HG03442 (cell line): ENCODE measurements around the gene GASK1A.

Experiments used
- ATAC-seq: cut with Tn5 transposase; IDR thresholded peaks from one replicate; pipeline ENCODE4 v1.9.1; 2021; ENCODE audit warnings: mild to moderate bottlenecking, moderate library complexity; ENCODE audit not compliant: unreplicated experiment

The GASK1A gene

DNA sequence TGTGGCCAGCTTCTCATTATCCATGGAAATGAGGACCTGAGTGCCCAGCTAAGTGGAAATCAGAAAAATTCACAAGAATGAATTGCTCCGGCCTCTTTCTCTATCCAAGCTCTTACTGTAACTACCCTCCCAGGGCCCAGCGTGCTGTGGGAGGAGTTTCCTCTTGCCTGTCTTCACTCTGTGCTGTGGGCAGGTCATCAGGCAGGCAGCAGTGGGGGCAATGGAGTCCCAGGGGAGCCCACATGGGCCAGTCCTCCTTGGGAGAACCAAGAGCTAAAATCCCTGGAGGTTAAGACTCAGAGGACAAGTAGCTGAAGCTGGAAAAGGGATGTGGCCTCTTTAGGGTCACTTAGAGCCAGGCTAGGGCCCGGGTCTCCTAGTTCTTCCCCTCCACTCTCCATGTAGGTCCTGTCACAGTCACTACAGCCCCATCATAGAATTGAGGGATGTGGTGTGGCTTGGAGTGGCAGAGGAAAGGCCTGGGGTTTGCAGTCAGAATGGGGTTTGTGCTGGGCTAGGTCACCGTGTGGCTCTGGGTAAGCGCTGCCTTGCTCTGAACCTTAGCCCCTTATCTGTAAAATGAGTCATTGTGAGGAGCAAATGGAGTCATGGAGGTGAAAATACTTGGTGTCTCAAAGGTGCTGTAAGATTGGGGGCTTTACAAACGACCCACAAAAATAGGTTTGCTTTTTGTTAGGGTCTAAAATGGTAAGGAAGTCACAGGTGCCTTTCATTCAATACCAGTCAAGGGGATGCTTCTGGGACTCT, 3.7 kb downstream of the GASK1A start:
- ATAC-seq = no peak

- ATAC-seq = no peak
Measured at GRCh38 chr3:42983927-42984326, 4.8 kb downstream of the GASK1A start.

GRCh38 chr3:42984701-42985100, 5.6 kb downstream of the GASK1A start:
- no peak for ATAC-seq

DNA sequence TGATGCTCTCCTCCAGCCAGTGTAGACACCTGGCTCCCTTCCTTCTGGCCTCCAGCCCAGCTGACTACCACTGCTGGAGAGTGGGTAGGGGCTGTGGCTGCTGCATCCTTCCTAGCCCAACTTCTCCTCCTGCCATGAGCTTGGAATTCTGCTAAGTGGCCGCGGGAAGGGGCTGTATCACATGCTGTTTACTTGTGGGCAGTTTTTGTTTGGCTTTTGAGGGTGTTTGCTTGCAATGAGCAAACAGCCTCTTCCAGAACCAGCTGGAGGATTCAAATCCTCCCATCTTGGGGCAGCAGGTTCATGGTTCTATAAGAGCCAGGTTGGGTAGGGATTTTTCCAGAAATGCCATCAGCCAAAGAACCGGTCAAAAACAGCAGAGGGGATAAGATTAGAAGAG, 9.0 kb downstream of the GASK1A start:
- no peak for ATAC-seq

DNA sequence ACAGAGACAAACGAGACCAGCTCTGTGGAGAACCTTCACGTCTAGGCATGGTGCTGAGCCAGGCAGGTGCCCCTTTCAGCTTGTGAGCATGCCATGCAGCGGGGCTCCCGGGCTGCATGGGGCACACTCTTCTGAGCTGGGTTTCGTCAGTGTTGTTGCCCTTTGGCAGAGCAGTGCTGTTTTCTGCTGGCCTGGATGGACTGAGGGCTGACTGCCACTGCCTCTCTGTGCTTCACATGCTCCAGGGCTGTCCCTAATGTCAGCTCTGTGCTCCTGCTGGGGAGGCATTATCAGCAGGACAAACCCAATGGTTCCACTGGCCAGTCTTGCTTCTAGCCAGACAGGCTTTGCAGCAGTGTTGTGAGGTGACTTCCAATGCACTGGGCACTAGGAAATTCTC, 9.5 kb downstream of the GASK1A start:
- ATAC-seq = no peak

- ATAC-seq = no peak
Measured at GRCh38 chr3:42991341-42992315, 12.5 kb downstream of the GASK1A start.

DNA sequence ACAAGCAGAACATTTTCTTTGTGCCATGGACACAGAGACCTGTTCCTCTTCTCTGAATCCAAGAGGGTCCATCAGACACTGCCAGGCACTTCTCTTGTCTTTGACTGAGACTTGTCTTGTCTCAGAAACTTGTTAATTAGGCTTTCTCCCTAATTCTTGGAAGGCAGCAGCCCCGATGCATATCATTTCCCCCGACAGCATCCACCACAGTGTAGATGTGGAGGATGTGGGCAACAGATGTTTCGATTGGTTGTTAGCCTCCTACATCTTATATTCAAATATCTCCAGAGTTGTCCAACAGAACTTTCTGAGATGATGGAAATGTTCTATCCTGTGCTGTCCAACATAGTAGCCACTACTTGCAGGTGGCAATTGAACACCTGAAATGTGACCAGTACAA, 15.5 kb downstream of the GASK1A start:
- no peak for ATAC-seq

GRCh38 chr3:42996021-42996420, 16.9 kb downstream of the GASK1A start:
- ATAC-seq = no peak

DNA sequence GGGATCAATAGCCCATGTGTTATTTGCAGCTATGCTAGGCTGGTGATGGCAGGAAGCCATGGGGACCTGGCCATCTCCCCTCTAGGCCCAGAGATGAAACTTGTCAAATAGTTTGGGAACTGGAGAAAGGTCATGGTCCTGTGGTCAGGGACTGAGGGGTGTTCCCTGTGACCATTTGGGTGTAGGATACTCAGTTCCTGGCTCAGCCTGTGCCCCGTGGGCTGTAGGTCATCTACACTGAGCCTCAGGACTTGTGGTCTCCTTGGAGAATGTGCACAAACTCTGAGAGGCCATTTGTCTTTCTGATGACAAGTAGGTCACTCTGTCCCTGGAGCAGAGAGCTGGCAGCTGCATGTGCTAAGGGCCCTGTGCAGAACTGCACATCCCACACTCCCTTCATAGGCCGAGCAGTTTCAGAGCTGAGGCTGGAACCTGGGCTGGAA, 17.5 kb downstream of the GASK1A start:
- ATAC-seq = no peak

DNA sequence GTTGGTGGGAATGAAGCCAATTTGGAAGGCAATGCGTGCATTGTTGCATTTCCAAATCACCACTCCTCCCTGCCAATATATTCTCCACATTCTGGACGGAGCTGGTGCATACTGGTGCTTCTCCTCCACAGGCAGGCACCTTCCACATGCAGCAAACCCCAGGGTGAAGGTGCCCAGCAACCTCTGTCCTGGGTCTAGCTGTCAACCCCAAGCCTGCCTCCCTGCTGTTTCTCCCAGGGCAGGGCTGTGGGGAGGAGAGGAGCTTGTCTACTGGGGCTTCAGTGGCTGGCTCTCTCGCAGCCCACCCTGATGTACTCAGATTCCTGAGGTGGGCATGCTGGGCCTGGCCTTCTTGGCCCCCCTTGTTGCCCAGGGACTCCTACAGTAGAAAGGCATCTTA, 20.1 kb downstream of the GASK1A start:
- no peak for ATAC-seq

GRCh38 chr3:42999632-43000031, 20.5 kb downstream of the GASK1A start:
- no peak for ATAC-seq

GRCh38 chr3:43000387-43000786, 21.3 kb downstream of the GASK1A start:
- ATAC-seq = no peak

DNA sequence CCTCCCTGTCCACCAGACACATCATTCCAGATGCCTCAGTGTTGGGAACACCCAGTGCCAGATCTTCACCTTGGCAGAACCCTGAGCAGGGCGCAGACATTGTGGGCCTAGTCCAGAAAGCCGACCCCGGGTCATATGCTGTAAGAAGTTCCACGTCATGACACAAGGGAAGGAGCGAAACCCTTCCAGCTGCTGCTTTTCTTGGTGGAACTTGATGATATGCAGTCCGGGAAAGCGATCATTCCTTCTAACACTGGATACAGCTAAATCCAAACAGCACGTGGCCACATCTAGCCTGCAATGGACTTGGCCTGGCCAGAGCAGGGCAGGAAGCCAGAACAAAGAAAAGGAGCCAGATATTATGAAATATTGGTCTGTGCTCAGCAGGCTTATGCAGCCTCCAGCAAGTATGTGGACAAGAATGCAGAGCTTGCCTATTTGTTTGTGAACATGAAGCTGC, 22.0 kb downstream of the GASK1A start:
- ATAC-seq = no peak

GRCh38 chr3:43001556-43002121, 22.5 kb downstream of the GASK1A start:
- no peak for ATAC-seq

DNA sequence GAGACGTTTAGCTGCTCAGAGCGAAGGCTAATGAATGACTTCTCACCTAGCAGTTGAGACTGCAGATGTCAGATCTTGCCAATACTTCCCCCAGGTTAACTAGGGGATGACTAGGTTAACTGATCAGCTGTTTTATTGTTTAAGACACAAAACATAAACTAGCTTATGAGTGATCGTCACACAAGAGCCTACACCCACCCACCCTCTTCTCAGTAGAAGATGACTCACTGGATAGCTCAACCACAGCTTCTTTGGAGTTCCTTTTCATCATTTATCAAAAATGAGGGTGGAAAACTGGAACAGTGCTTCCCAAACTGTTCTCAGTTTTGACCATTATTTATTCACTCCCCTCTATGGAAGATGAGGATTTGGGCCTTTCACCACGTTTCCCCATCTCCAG, 25.2 kb downstream of the GASK1A start:
- ATAC-seq = no peak

DNA sequence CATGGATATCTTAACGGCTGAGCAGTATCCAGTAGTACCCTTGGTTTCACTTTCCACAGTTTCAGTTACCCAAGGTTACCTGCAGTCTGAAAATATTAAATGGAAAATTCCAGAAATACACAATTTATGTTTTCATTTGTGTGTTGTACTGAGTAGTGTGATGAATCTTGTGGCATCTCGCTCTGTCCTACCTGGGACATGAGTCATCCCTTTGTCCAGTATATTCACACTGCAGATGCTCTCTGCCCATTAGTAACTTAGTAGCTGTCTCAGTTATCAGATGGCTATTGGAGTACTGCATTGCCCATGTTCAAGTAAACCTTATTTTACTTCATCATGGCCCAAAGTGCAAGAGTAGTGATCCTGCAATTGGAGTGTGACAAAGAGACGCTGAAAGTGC, 26.1 kb downstream of the GASK1A start:
- ATAC-seq = no peak

DNA sequence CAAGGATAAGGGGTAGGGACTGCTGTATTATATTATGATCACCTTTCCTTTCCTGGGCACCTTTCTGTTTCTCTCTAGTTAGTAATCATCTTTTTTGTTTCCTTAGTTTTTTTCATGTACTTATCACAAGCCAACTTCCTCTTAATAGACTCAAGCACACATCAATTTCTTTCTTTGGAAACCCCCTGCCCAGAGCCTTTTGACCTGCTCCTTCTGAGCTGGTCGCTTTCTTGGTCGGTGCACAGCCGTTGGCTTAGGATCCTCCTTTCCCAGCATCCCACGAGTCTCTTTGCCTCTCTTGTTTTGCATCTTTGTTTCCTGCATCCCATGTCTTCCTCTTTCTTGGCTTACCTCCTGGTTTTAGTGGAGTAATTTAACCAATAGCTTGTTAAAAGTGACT, 26.9 kb downstream of the GASK1A start:
- no peak for ATAC-seq

GRCh38 chr3:43006825-43007224, 27.7 kb downstream of the GASK1A start:
- no peak for ATAC-seq

GRCh38 chr3:43009547-43009946, 30.4 kb downstream of the GASK1A start:
- ATAC-seq = no peak

GRCh38 chr3:43010638-43011037, 31.5 kb downstream of the GASK1A start:
- ATAC-seq = no peak

GRCh38 chr3:43011638-43012037, 32.5 kb downstream of the GASK1A start:
- ATAC-seq = no peak
